ENCODE results near the gene TLE1.
"Not testable (repeated sequence)": the region's sequence is repeated elsewhere in the genome, so short reads cannot be mapped to it uniquely, and the experiment has no call there.

Gene TLE1

DNA sequence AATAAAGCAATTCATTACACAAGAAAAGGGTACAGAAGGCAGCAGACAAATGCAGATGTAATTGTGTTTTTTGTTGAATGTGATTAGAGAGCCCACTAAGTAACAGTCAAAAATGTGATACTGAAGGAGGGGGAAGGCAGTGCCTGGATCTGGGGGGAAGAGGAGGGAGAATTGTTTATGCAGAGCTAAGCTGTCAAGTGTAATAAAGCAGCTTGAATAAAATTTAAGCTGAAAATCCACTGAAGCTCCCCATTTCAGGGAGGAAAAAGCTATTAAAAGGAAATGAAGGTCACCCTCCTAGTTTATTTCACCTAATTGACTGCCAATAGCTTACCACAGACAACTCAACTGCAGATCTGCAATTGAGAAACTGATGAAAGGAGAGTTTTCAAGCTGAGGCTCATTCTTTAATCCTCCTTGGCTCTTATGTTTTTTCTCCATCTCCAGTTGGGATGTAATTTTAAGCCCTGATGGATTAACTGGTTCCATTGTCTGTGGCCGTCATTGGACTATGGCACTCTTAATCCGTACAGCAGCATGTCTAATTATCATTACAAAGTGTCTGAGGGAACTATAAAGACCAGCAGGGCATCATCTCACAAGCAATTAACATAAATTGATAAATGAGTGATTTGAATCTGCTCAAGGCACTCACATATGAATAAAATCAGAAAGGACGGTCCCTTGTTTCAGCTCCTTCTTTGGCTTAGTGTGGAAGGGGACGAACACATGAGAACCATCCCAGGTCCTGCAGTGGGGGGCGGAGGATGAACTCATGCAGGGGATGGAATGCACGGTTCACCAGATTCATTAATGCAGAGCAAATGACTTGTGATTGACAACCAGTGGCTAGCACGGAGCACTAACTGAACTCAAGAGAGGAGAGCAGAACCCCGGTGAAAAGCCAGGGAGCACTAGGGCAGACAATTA is 38.5 kb downstream of the TLE1 start:
- no peak for DNase-seq

- DNase-seq = no peak
These were observed 39.7 kb downstream of the TLE1 start for GRCh38 chr9:81649475-81650240.

GRCh38 chr9:81648891-81649290 is 40.5 kb downstream of the TLE1 start:
- no peak for DNase-seq

DNA sequence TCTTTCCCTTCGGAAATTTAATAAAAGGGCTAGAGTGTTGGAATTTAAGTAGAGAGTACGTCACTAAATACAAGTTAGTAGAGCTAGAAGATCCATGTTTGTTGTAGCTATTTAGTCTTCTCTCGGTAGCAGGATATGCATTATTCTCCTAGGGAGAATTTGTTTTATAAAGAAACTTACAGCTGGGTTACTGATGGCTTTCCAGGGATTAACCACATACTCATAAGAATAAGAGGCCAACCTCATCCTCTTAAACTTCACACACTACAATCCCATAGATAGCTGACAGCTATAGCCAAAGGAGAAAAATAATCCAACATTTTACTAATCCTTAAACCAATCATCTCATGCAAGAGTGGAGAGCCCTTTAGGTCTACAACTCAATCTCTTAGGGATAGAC is 43.0 kb downstream of the TLE1 start:
- no peak for DNase-seq

DNA sequence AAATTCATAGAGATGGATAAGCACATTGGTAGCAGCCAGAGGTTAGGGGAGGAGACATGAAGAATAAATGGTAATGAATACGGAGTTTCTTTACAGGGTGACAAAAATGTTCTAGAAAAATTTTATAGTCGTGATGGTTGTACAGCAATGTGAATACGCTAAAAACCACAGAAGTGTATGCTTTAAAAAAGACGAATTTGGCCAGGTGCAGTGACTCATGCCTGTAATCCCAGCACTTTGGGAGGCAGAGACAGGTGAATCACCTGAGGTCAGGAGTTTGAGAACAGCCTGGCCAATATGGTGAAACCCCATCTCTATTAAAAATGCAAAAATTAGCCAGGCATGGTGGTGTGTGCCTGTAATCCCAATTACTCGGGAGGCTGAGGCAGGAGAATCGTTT is 44.8 kb downstream of the TLE1 start:
- DNase-seq = not testable (repeated sequence)

DNA sequence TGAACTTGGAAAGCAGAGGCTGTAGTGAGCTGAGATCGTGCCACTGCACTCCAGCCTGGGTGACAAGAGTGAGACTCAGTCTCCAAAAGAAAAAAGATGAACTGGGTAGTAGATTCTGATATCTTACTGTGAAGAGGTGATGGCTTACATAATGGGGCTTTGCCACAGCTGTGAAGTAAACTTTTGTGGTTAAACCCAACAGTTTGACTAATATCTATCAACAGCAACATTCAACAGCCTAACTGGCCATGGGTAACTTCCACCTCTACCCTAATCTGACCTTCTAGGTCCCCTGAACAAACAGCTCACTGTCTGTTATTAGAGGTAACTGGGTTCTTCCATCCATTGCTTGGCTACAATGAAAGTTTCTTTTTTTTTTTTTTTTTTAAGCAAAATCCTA is 52.1 kb downstream of the TLE1 start:
- no peak for DNase-seq

- no peak for DNase-seq
These were observed 53.1 kb downstream of the TLE1 start for GRCh38 chr9:81636255-81636599.

DNA sequence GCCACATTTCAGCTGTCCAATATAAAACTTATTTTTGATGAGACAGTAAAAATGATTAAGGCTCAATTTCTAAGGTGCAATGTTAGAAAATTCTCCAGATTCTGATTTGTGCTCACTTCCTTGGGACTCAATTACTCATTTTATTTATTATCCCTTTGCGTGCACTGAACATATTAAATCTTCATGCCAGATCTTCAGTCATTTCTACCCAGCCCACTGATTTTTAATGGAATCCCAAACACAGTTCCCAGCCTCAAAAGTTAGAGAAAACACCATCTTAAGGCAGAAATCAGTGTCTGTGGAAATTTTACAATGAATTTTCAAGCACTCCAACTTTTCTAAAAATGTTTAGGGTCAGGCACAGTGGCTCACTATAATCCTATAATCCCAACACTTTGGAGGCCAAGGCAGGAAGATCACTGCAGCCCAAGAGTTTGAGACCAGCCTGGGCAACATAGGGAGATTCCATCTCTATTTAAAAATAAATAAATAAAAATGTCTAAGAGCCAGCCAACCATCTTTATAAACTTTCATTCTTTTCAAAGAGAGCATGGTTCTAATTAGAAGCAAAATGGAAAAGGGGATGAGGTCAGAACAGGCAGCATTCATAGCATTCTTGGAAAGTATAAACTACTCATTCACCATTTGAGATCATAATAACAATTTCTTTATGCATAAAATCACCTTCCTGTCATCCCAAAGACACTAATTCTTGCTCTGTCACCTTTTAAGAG is 53.7 kb downstream of the TLE1 start:
- DNase-seq = no peak

- DNase-seq = no peak
These were observed 54.3 kb downstream of the TLE1 start for GRCh38 chr9:81634915-81635516.

DNA sequence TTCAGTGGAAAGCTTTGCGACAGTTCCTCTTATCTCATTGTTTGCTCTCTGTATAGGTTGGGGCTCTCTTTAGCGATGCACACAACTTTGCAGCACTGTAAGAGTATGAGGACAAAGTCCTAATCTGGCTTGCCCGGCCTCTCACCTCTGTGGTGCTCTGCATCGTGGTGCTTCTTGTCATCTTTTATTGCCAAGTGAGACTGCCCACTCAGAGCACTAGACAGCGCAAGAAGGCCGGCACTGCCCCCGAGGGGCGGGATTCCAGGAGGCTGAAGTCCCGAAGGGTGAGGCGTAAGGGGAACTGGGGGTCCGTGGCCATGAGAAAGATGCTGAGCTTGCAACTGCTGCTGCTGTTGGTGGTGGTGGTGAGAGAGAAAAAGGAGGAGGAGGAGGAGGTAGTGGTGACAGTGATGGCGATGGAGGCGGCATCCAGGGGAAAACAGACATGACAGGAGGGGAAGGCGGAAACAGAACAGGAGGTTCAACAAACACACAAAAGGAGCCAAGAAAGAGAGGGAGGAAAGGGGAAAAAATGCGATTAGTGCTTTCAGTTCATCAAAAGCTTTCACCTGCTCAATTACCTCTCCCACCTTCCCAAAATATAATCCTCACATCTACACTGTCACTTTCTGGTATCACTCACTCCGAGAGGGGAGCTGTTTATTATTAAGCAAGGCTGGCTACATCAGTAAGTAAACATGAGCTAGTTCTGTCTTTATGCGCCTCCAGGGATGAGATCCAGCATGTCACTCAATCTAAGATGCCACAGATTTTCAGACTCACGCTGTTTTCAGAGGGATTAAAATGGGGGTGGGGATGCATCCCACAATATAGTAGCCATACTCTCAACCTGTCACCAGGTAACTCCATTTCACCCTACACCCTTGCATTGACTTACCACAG is 55.1 kb downstream of the TLE1 start:
- no peak for DNase-seq

- no peak for DNase-seq
These were observed 56.7 kb downstream of the TLE1 start for GRCh38 chr9:81632599-81632998.

- DNase-seq = no peak
These were observed 58.1 kb downstream of the TLE1 start for GRCh38 chr9:81631218-81631745.

- no peak for DNase-seq
These were observed 59.9 kb downstream of the TLE1 start for GRCh38 chr9:81629440-81629839.

DNA sequence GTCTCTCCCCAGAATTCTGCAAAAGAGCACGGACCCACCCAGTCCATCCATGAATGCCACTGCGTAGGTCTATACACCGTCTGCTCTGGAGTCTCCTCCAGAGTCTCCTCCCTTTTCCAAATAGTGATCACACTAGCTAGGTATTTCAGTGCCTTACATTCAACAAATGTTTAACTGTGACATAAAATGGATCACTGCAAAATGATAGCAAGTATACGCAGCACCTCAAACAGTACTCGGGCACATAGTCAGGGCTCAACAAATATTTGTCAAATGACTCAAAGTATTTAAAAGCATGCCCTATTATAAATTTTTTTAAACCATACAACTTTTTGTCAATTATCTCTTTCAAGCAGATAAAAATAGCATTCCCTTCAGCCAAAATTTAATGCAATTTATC is 60.5 kb downstream of the TLE1 start:
- DNase-seq = no peak

DNA sequence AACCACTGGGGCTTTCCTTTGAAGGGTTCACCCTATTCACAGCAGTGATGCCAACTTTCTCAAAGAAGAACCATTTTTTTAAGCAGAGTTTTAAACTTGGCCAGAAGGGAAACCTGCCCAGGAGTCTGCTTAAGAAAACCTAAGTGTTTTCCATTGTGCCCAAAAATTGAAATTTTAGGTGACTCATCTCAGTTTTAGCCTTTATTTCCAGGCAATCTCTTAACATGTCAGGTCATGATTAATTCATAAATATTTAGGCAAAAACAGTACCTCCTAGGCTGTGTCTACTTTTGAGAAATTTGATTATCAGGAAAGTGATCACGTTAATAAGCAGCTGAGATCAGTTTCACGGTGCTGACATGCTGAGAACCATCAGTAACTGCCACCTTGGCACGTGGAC is 61.9 kb downstream of the TLE1 start:
- DNase-seq = no peak

DNA sequence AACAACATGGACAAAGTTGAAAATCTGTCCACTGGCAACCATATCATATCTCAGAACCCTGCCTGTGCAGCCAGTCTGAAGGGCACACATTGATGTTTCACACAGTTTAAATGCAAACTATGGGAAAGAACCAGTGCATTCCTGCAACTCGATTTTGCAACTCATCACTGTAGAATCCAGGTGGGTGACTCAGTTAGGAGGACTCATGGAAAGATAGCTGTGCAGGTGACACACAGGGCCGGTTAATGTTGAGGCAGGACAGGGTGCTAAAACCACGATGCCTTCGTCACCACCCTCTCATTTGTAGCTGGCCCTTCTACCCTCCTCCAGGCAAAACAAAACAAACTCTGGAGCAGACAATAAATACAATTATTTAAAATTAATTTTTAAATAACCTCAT is 62.8 kb downstream of the TLE1 start:
- DNase-seq = no peak

GRCh38 chr9:81625969-81626368 is 63.4 kb downstream of the TLE1 start:
- no peak for DNase-seq

DNA sequence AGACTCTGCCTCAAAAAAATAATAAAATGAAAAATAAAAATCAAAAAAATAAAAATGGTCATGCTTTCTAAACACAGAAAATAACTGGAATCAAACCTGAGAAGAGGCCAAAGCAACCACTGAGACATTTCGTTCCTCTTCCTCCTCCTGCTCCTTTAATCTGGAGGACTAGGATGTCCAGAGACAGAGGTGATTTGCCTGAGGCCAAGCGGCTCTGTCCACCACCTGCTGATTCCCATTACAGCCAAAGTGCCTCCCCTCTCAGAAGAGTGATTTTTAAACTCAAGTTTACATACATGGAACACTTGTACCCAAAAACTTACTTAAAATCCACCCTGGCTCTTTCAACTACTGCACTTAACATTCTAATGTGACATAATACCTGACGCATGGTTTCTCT is 65.6 kb downstream of the TLE1 start:
- no peak for DNase-seq

GRCh38 chr9:81622471-81623255 is 66.7 kb downstream of the TLE1 start:
- no peak for DNase-seq

DNA sequence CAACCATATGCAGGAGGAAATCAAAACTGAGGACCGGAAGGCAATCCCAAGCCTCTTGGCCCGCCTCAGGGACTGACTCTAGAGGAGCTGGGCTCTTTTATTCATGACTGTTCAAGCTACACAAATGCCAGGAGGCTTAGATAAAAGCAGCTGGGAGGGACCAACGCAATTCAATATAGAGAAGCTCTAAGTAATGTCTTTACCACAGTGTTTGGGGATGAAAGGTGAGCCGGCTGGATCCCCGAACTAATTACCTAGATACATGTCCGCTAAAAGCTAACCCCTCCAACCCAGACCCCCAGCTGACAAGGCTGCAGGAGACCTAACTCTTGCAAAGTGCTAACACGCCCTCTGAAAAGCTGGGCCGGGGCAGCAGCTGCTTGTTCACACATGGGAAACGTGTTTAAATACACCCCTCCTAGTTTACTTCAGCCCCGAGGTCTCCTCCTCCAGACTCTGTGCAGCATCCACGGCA is 67.5 kb downstream of the TLE1 start:
- no peak for DNase-seq

GRCh38 chr9:81621118-81621517 is 68.2 kb downstream of the TLE1 start:
- DNase-seq = no peak

Data from activated CD4-positive, alpha-beta T cell treated with anti-CD3 and anti-CD28 coated beads, Interleukin-2, amount 50 U/mL, for 4 hours (primary cell).